Activated naive CD8-positive, alpha-beta T cell treated with anti-CD3 and anti-CD28 coated beads, Interleukin-2, amount 10 ng/mL, durations not matched to agents 7 days and 5 days (primary cell): ENCODE measurements around the gene GNA12. TPM values are rescaled to one million over a fixed set of nuclear protein-coding genes. Genes with fewer than 3 reads are reported as not detected.
"Not testable (repeated sequence)": the region's sequence is repeated elsewhere in the genome, so short reads cannot be mapped to it uniquely, and the experiment has no call there.

Experiments used
- ATAC-seq: fragments of 150-1000 bp; cut with Tn5 transposase; one replicate; pipeline ENCODE4 v1.10.0; 2021; ENCODE audit warnings: low read depth, moderate library complexity
- POLR2A ChIA-PET: fragments of 350-600 bp; sonication (Branson Sonifier 250); formaldehyde crosslinking; loops from one replicate; lab custom pipeline; 2021; ENCODE audit warnings: antibody characterized with exemption; lab: Charles Lee
- DNase-seq: peaks from one replicate; pipeline ENCODE4 v3.0.0; 2021
- H3K27ac Mint-ChIP-seq: one replicate; pipeline ENCODE4 v1.8.0; 2022; ENCODE audit warnings: mild to moderate bottlenecking, mixed read lengths
- H3K27me3 Mint-ChIP-seq: one replicate; pipeline ENCODE4 v1.8.0; 2022; ENCODE audit warnings: mild to moderate bottlenecking, moderate library complexity, mixed read lengths
- H3K36me3 Mint-ChIP-seq: one replicate; pipeline ENCODE4 v1.8.0; 2021; ENCODE audit warnings: mild to moderate bottlenecking, mixed read lengths
- H3K4me1 Mint-ChIP-seq: one replicate; pipeline ENCODE4 v1.8.0; 2021; ENCODE audit warnings: mixed read lengths
- H3K4me3 Mint-ChIP-seq: one replicate; pipeline ENCODE4 v1.8.0; 2022; ENCODE audit warnings: mild to moderate bottlenecking, moderate library complexity, mixed read lengths
- H3K9me3 Mint-ChIP-seq: one replicate; pipeline ENCODE4 v1.8.0; 2021; ENCODE audit warnings: mixed read lengths
- total RNA-seq, 2 experiments: library from RNA; stranded (reverse); gene quantifications; one replicate each; pipeline ENCODE4 v1.2.3, GENCODE V29; 2021

The GNA12 gene
- total RNA-seq, 2 experiments from 2014 or later, result 14.5 to 17.4 TPM

DNA sequence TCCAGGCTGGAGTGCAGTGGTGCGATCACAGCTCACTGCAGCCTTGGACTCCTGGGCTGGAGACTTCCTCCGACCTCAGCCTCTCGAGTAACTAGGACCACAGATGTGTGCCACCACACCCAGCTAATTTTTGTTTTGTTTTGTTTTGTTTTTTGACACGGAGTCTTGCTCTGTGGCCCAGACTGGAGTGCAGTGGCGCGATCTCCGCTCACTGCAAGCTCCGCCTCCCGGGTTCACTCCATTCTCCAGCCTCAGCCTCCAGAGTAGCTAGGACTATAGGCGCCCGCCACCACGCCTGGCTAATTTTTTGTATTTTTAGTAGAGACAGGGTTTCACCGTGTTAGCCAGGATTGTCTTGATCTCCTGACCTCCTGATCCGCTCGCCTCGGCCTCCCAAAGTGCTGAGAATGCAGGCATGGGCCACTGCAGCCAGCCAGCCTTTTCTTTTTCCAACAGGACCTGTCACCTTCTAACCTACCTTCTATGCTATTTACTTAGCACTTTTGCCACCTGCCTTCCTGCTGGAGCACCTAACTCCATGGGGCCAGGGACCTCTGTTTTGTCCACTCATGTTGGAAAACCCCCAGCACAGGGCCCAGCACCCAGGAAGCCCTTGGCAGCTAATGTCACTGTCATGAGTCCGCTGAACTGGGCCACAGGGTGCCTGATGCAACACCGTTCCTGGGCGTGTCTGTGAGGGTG lies 150.5 kb downstream of the GNA12 start:
- peaks cover 52% of the 10 kb centered on the region for H3K27me3 Mint-ChIP-seq
- not testable (repeated sequence) for H3K4me3 Mint-ChIP-seq, DNase-seq, H3K9me3 Mint-ChIP-seq, H3K36me3 Mint-ChIP-seq, ATAC-seq, H3K27ac Mint-ChIP-seq
- H3K4me1 Mint-ChIP-seq, result peaks cover 21% of the 10 kb centered on the region
- POLR2A ChIA-PET, result interaction anchor here (1.6 kb wide), 1 partner anchor 62 kb away, joined by 3 read pairs; the partner anchor contains the start of gene TTYH3

DNA sequence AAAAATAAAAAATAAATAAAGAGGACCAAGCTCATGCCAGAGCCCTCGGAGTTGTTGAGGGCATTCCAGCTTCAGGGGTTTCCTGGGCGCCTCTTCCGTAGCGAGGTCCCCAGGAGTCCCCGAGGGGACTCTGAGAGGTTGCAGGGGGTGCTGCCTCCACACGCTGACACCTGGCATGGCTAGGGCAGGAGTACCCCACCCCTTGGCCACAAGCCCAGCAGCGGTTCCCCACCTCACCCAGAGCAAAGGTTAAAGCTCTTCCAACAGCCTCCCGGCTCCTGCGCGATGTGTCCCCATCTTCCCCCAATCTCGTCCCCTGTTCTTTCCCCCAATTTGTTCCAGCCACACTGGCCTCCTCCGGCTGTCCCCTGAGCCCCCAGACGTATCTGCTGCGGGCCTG lies 151.6 kb downstream of the GNA12 start:
- Mint-ChIP-seq H3K9me3 (no peaks in the 10 kb centered on the region), H3K4me3 (no peak overlapping the region), H3K36me3 (no peaks in the 10 kb centered on the region), H3K4me1 (peaks cover 14% of the 10 kb centered on the region), H3K27me3 (peaks cover 53% of the 10 kb centered on the region), H3K27ac (no peak overlapping the region)
- ATAC-seq (no peak), DNase-seq (no peak)
- POLR2A ChIA-PET, result no interaction called here

DNA sequence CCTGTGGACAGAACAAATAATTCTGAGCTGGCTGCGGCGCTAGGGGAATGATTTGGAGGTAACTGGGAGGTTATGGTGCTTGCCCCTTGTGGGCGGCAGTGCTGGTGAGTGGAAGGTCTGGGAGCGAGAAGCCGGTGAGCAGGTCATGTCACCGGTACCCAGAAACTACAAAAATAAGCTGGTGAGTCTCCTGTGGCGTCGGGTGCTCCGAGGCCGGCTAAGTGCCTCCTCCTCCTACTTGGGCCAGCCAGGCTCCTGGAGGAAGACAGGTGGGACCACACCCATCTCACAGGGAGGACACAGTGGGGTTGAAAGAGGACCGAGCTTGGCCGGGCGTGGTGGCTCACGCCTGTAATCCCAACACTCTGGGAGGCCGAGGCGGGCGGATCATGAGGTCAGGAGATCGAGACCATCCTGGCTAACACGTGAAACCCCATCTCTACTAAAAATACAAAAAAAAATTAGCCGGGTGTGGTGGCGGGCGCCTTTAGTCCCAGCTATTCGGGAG lies 152.1 kb downstream of the GNA12 start:
- DNase-seq, H3K36me3 Mint-ChIP-seq, ATAC-seq, H3K27ac Mint-ChIP-seq, H3K9me3 Mint-ChIP-seq, H3K4me3 Mint-ChIP-seq, POLR2A ChIA-PET: not testable (repeated sequence)
- Mint-ChIP-seq H3K4me1 (peaks cover 12% of the 10 kb centered on the region), H3K27me3 (peaks cover 55% of the 10 kb centered on the region)

- Mint-ChIP-seq H3K9me3 (no peaks in the 10 kb centered on the region), H3K36me3 (no peaks in the 10 kb centered on the region), H3K4me3 (no peak overlapping the region), H3K27me3 (peaks cover 59% of the 10 kb centered on the region), H3K27ac (no peak overlapping the region), H3K4me1 (peaks cover 12% of the 10 kb centered on the region)
- ATAC-seq (no peak), DNase-seq (no peak)
- POLR2A ChIA-PET, result interaction anchor here (0.6 kb wide), 1 partner anchor 266 kb away, joined by 3 read pairs; no protein-coding TSS in a partner anchor
These were observed 152.9 kb downstream of the GNA12 start for GRCh38 chr7:2691011-2691707.

DNA sequence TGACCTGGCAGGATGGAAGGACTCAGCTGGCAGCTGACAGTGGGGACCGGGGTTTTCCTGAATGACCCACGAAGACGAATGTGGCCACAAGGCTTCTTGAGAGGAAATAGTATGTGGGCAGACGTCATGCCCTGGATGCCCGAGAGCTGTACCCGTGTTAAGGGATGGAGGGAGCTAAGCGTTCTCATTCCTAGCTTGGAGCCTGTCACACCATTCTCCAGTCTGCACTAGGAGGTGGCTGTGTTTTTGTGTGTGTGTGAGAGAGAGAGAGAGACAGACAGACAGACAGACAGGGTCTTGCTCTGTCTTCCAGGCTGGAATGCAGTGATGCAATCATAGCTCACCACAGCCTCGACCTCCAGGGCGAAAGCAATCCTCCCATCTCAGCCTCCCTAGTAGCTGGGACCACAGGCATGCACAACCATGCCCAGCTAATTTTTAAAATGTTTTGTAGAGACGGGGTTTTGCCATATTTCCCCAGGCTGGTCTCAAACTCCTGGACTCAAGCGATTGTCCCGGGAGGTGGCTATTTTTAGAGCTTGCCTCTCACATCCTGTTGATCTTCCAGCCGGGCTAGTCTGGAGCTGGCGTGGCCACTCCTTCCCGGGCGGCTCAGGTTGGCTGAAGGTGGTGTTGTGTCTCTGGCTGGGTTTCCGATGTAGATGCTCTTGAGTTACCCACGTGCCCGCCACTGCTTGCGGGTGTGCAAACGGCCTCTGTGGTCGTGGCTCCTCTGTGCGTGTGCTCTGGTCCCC lies 154.0 kb downstream of the GNA12 start:
- H3K36me3 Mint-ChIP-seq, result no peaks in the 10 kb centered on the region
- no peak for DNase-seq
- H3K4me3 Mint-ChIP-seq, result no peak overlapping the region
- no peaks in the 10 kb centered on the region for H3K9me3 Mint-ChIP-seq
- POLR2A ChIA-PET, result interaction anchor here (0.6 to 1.2 kb wide), 3 partner anchors 9 to 283 kb away, joined by 3 to 5 read pairs (median 3); no protein-coding TSS in a partner anchor
- H3K27ac Mint-ChIP-seq, result no peak overlapping the region
- H3K4me1 Mint-ChIP-seq, result peaks cover 12% of the 10 kb centered on the region
- ATAC-seq, result no peak
- H3K27me3 Mint-ChIP-seq, result peaks cover 67% of the 10 kb centered on the region

DNA sequence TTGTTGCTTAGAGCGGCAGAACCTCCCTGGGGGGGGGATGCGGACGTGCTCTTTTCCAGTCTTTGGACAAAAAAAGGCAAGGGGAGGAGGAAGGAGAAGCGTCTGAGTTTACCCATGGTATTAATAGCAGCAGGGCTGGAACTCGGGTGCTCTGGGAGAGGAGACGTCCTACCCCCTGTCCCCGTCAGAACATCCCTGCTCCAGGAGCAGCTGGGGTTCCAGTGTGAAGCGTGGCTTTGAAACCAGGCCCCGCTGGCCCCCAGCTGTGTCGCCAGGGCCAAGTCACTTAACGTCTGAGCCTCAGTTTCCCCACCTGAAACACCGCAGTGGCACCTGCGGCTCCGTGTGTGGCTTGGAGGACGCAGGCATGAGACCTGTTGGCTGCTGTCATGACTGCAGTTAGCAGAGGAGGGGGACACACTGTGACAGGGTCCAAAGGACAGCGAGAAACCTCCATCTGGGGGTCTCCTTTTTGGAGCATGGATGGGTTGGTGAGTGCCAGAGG lies 154.7 kb downstream of the GNA12 start:
- Mint-ChIP-seq H3K4me3 (peak overlapping the region; percentile 16), H3K36me3 (no peaks in the 10 kb centered on the region), H3K27ac (no peak overlapping the region), H3K4me1 (peaks cover 12% of the 10 kb centered on the region), H3K9me3 (no peaks in the 10 kb centered on the region), H3K27me3 (peaks cover 69% of the 10 kb centered on the region)
- ATAC-seq (no peak), DNase-seq (no peak)
- POLR2A ChIA-PET, result interaction anchor here (1.2 kb wide), 1 partner anchor 10 kb away, joined by 5 read pairs; no protein-coding TSS in a partner anchor

GRCh38 chr7:2688409-2689342 lies 155.4 kb downstream of the GNA12 start:
- Mint-ChIP-seq H3K9me3 (no peaks in the 10 kb centered on the region), H3K4me1 (peaks cover 12% of the 10 kb centered on the region), H3K27ac (peak overlapping the region; percentile 54), H3K36me3 (no peaks in the 10 kb centered on the region), H3K4me3 (peak overlapping the region; percentile 16), H3K27me3 (peaks cover 67% of the 10 kb centered on the region)
- no peak for DNase-seq
- peak; percentile 30 for ATAC-seq
- POLR2A ChIA-PET, result no interaction called here

DNA sequence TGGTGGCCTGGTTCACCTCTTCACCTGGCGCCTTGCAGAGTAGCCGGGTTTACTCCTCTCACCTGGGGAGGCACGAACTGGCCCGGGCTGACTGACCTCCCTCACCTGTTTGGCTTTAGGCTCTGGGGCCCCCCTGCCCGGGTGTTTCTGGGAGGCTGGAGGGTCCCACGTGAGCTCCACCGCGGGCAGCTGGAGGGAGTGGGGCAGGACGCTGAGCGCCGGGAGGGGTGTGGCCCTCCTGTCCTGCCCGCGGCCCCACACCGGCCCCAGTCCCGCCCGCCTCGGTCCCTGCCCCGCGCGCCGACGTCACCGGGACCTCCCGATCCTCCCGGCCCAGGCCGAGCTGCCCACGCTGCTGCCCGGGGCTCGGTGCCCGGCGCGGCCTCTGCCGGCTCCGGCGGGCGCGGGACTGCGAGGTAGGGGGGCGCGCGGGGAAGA lies 156.2 kb downstream of the GNA12 start, which contains the start of gene AMZ1:
AMZ1 (plus strand) TSS at position 322 of the 438 bp plus-strand sequence. CDS start 12,250 bp downstream, outside the sequence.
- Mint-ChIP-seq H3K36me3 (no peaks in the 10 kb centered on the region), H3K4me3 (peak within 1 kb of the TSS; percentile 16), H3K27me3 (peaks cover 66% of the 10 kb centered on the region), H3K27ac (peak within 1 kb of the TSS; percentile 54), H3K4me1 (peaks cover 12% of the 10 kb centered on the region), H3K9me3 (no peaks in the 10 kb centered on the region)
- DNase-seq (no peak), ATAC-seq (no peak)
- POLR2A ChIA-PET, result no interaction called here

DNA sequence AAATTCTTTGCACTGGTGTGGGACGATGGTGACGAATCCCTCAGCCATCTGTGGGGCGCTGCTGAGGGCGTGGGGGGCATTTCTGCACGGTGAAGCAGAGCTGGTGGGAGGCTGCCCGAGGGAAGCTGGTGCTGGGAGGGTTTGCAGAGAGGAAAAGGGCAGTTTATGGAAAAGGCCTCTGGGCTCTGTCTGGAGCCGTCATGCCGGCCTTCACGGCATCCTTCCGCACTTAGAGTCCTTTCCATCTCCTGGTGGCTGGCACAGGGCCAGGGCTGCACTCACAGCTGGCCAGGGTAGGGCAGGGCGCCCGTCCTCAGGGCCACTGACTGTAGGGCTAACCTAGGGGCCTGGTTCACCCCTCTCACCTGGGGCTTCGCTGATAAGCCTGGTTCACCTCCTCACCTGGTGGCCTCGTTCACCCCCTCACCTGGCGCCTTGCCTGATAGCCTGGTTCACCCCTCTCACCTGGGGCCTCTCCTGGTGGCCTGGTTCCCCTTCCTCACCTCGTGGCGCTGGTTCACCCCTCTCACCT lies 156.7 kb downstream of the GNA12 start:
- Mint-ChIP-seq H3K9me3 (no peaks in the 10 kb centered on the region), H3K4me1 (peaks cover 12% of the 10 kb centered on the region), H3K36me3 (no peaks in the 10 kb centered on the region)

GRCh38 chr7:2686101-2686500 lies 158.0 kb downstream of the GNA12 start:
- no peak for DNase-seq
- no peak for ATAC-seq
- no peak overlapping the region for H3K4me3 Mint-ChIP-seq
- no peak overlapping the region for H3K27ac Mint-ChIP-seq
- no peaks in the 10 kb centered on the region for H3K9me3 Mint-ChIP-seq
- H3K27me3 Mint-ChIP-seq, result peaks cover 61% of the 10 kb centered on the region
- no peaks in the 10 kb centered on the region for H3K36me3 Mint-ChIP-seq
- POLR2A ChIA-PET, result interaction anchor here (1.5 kb wide), 1 partner anchor 13 kb away, joined by 3 read pairs; no protein-coding TSS in a partner anchor
- H3K4me1 Mint-ChIP-seq, result peaks cover 12% of the 10 kb centered on the region

More for the DNA sequence above, 156.7 kb downstream of the GNA12 start:
- peaks cover 66% of the 10 kb centered on the region for H3K27me3 Mint-ChIP-seq
- no peak for ATAC-seq
- H3K4me3 Mint-ChIP-seq, result no peak overlapping the region
- H3K27ac Mint-ChIP-seq, result no peak overlapping the region
- POLR2A ChIA-PET, result no interaction called here
- no peak for DNase-seq

DNA sequence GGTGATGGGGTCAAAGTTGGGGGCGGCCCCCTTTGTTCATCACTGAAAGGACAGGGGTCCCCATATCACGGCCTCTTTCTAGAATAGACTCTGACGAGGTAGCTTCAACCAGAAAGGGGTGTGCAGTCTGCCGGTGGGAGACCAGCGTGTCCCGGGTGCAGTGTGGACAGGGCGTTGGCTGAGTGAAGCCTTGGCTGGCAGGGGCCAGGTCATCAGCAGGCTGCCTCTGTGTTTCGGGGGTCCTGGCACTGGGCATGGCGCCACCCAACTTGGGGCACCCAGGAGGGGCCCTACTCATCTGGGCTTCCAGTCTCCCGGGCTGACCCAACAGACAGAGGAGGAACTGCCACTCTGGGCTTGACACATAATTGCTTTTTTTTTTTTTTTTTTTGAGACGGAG lies 159.6 kb downstream of the GNA12 start:
- Mint-ChIP-seq H3K27me3 (peaks cover 51% of the 10 kb centered on the region), H3K4me3 (no peak overlapping the region), H3K9me3 (no peaks in the 10 kb centered on the region)

More for the DNA sequence above, 159.6 kb downstream of the GNA12 start:
- DNase-seq (no peak), ATAC-seq (no peak)
- Mint-ChIP-seq H3K36me3 (no peaks in the 10 kb centered on the region), H3K4me1 (peaks cover 7% of the 10 kb centered on the region), H3K27ac (no peak overlapping the region)
- POLR2A ChIA-PET, result interaction anchor here (0.7 kb wide), 1 partner anchor 30 kb away, joined by 4 read pairs; no protein-coding TSS in a partner anchor
